ENCODE results near the gene ATG7.

GRCh38 chr3:11559816-11560633, 287.8 kb downstream of the ATG7 start:
- no peak for TF ChIP-seq CTCF (IDR thresholded peaks at IDR 0.05)
- TF ChIP-seq POLR2A (IDR thresholded peaks at IDR 0.05), result no peak

Measured in thyroid gland (tissue), 4 donors.